ENCODE measurements around the gene CPT1C. TPM values are rescaled to one million over a fixed set of nuclear protein-coding genes. Genes with fewer than 3 reads are reported as not detected.

CPT1C gene
- total and polyA plus RNA-seq, 2 of the 8 experiments (the other 6 are each of a cell fraction or from before 2014, with no cell fraction given), result 79.6 to 91.8 TPM

- no peak overlapping the region for H3K23ac ChIP-seq (ENCODE audit: insufficient read length)
- no peak overlapping the region for H2BK120ac ChIP-seq (replicated peaks; ENCODE audit: low read depth, low read length)
- ChIA-PET CTCF (ENCODE audit: partially characterized antibody) (interaction anchor here (0.8 to 4.5 kb wide), 10 partner anchors 10 to 142 kb away, joined by 3 to 27 read pairs (median 5); partner anchors contain the start of gene AP2A1), POLR2A (ENCODE audit: partially characterized antibody) (interaction anchor here (0.9 to 1.9 kb wide), 5 partner anchors 11 to 63 kb away, joined by 3 to 8 read pairs (median 4); partner anchors contain the start of genes AP2A1 and FUZ)
- H2BK12ac ChIP-seq (ENCODE audit: low read depth, low read length), result no peak overlapping the region
- H2AFZ ChIP-seq (ENCODE audit: low read length), result no peak overlapping the region
- no peaks in the 10 kb centered on the region for H3K23me2 ChIP-seq (ENCODE audit: low read depth, low read length)
- no peak overlapping the region for H4K5ac ChIP-seq (ENCODE audit: insufficient read length, low read depth, low read length)
- WGBS, 2 experiments (ENCODE audit: extremely low coverage in 1 of 2, insufficient coverage in 1 of 2, insufficient read length in 1 of 2, insufficient replicate concordance in 2 of 2, low coverage in 1 of 2, low lambda C conversion rate in 2 of 2, missing lambda C conversion rate in 1 of 2), result 89% methylated on average over 1 of the region's 1 CpG; no CpG with 5 or more reads in 1 of the 2 experiments
- FAIRE-seq (no peak), DNase-seq (ENCODE audit: low read depth in 1 of 2, low spot score in 2 of 2) (no peak)
- H3K27me3 ChIP-seq (replicated peaks in 1 of 4; ENCODE audit: control insufficient read depth in 3 of 4, extremely low read depth in 1 of 4, insufficient read depth in 3 of 4, low read length in 3 of 4), result no peaks in the 10 kb centered on the region
- no peak overlapping the region for H2BK15ac ChIP-seq (ENCODE audit: low read length)
- H3K79me1 ChIP-seq (ENCODE audit: low read depth, low read length), result no peaks in the 10 kb centered on the region
- peaks cover 3 to 8% of the 10 kb centered on the region in 2 experiments; a peak in 1 of 4 replicates for H3K9me3 ChIP-seq (ENCODE audit: insufficient read depth in 2 of 2, low read depth in 1 of 2, low read length in 1 of 2)
- H3K27ac ChIP-seq (ENCODE audit: low read depth, low read length), result no peak overlapping the region
- no peak overlapping the region for H4K8ac ChIP-seq (ENCODE audit: extremely low read depth, insufficient read depth, low read length)
- H3K56ac ChIP-seq (replicated peaks; ENCODE audit: insufficient read length, low read depth, low read length), result no peak overlapping the region
- no peak overlapping the region for H4K91ac ChIP-seq (replicated peaks; ENCODE audit: insufficient read length, low read length)
- H3K4me3 ChIP-seq (ENCODE audit: extremely low read depth in 1 of 4, insufficient read depth in 2 of 4, low read depth in 3 of 4, low read length in 4 of 4), result no peak overlapping the region
- no peak overlapping the region for H3K18ac ChIP-seq (ENCODE audit: extremely low read depth, low read length)
- H2AK5ac ChIP-seq (ENCODE audit: low read depth, low read length), result no peak overlapping the region
- no peak overlapping the region for H3K4me2 ChIP-seq (ENCODE audit: insufficient read depth in 1 of 2, low read depth in 2 of 2, low read length in 2 of 2)
- H3K79me2 ChIP-seq (ENCODE audit: control insufficient read depth in 1 of 2, insufficient read depth in 2 of 2, low read length in 2 of 2), result no peaks in the 10 kb centered on the region
- H3K4me1 ChIP-seq (replicated peaks in 1 of 4; ENCODE audit: control insufficient read depth in 3 of 4, insufficient read depth in 4 of 4, low read length in 3 of 4), result no peaks in the 10 kb centered on the region; a peak in 1 of 7 replicates
- no peak overlapping the region for H3K14ac ChIP-seq (ENCODE audit: insufficient read length)
- H2BK20ac ChIP-seq (ENCODE audit: low read length), result no peak overlapping the region
- no peak overlapping the region for H2BK5ac ChIP-seq (ENCODE audit: low read depth, low read length)
- H3K9ac ChIP-seq (replicated peaks in 1 of 4; ENCODE audit: extremely low read depth in 1 of 4, low read depth in 3 of 4, low read length in 3 of 4), result no peak overlapping the region; a peak in 1 of 7 replicates
- no peaks in the 10 kb centered on the region for H3K36me3 ChIP-seq (ENCODE audit: control insufficient read depth in 2 of 4, insufficient read depth in 4 of 4, low read length in 3 of 4)
- no peaks in the 10 kb centered on the region for H4K20me1 ChIP-seq (replicated peaks in 1 of 2; ENCODE audit: control insufficient read depth in 1 of 2, insufficient read depth in 2 of 2, low read length in 2 of 2)
- H3K4ac ChIP-seq (replicated peaks; ENCODE audit: insufficient read length, low read depth, low read length), result no peak overlapping the region
- no peak for TF ChIP-seq ZNF274 (IDR thresholded peaks at IDR 0.05; ENCODE audit: borderline replicate concordance, extremely low read depth, low read length)
- no peak for TF ChIP-seq NRF1 (IDR thresholded peaks at IDR 0.05; ENCODE audit: low read depth, low read length)
- TF ChIP-seq KDM5A (IDR thresholded peaks at IDR 0.05; ENCODE audit: low read length), result no peak
- TF ChIP-seq ATF2 (IDR thresholded peaks at IDR 0.05; ENCODE audit: low read length), result no peak
- no peak for TF ChIP-seq TBP (IDR thresholded peaks at IDR 0.05; ENCODE audit: low read depth, low read length)
- no peak for TF ChIP-seq BRCA1 (IDR thresholded peaks at IDR 0.05; ENCODE audit: low read depth, low read length)
- TF ChIP-seq E2F6 (IDR thresholded peaks at IDR 0.05), result no peak
- no peak for TF ChIP-seq ATF3 (IDR thresholded peaks at IDR 0.05; ENCODE audit: insufficient read depth, low read depth, low read length)
- no peak for TF ChIP-seq SUZ12 (IDR thresholded peaks at IDR 0.05; ENCODE audit: low read length)
- TF ChIP-seq CHD1 (IDR thresholded peaks at IDR 0.05; ENCODE audit: low read depth, low read length), result no peak
- TF ChIP-seq BACH1 (IDR thresholded peaks at IDR 0.05; ENCODE audit: low read length), result no peak
- TF ChIP-seq POU5F1 (IDR thresholded peaks at IDR 0.05; ENCODE audit: low read depth, low read length), result no peak
Observed at GRCh38 chr19:49749771-49750170, 58.9 kb downstream of the CPT1C start.

Data from H1 (cell line).